ENCODE results near the gene CLEC16A. TPM values are rescaled to one million over a fixed set of nuclear protein-coding genes. Genes with fewer than 3 reads are reported as not detected.

CLEC16A gene
- total RNA-seq, 1 donor from 2014 or later = 34.6 TPM

DNA sequence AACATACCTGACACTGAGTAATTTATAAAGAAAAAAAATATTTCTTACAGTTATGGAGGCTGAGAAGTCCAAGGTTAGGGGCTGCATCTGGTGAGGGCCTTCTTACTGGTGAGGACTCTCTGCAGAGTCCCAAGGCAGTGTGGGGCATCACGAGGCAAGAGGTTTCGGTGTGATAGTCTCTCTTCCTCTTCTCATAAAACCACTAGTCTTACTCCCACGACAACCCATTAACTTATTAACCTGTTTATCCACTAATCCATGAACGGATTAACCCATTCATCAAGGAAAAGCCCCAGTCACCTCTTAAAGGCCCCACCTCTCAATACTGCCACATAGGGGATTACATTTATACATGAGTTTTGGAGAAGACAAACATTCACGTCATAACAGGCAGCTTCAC lies 47.2 kb upstream of the CLEC16A start:
- TF ChIP-seq CTCF (IDR thresholded peaks at IDR 0.05) = no peak
- Histone ChIP-seq H3K4me1 (peaks cover 27% of the 10 kb centered on the region), H3K4me3 (no peak overlapping the region), H3K36me3 (peaks cover 67% of the 10 kb centered on the region), H3K9me3 (no peaks in the 10 kb centered on the region), H3K27ac (no peak overlapping the region), H3K27me3 (ENCODE audit: low read depth) (no peaks in the 10 kb centered on the region)
- peak in 1 of 2 donors; percentile 39 for ATAC-seq
- intact Hi-C loops (cut with DNase I) = no loop called here
- DNase-seq = no peak

DNA sequence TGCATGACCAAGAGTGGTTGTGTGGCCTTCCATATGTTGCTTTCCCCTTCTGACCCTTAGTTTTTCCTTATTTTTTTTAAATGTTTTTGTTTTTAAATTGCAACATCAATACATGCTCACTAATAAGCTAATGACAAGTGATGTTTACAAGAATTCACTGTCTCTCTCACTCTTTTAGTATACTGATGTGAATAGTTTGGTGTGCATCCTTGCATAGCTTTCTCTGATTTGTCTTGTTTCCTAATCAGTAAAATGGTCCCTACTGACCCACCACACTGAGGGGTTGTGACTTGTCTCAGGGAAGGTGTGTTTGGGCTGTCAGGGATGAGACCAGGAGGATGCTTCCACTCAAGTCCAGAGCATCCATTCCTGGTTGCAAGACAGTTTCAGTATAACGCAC lies 41.4 kb upstream of the CLEC16A start:
- no peaks in the 10 kb centered on the region for H3K27me3 ChIP-seq (ENCODE audit: low read depth)
- H3K36me3 ChIP-seq = peaks cover 96% of the 10 kb centered on the region
- H3K4me1 ChIP-seq = no peaks in the 10 kb centered on the region
- H3K9me3 ChIP-seq = no peaks in the 10 kb centered on the region
- no peak overlapping the region for H3K27ac ChIP-seq
- intact Hi-C loops (cut with DNase I) = no loop called here
- H3K4me3 ChIP-seq = no peak overlapping the region
- ATAC-seq = no peak
- no peak for DNase-seq
- no peak for TF ChIP-seq CTCF (IDR thresholded peaks at IDR 0.05)

DNA sequence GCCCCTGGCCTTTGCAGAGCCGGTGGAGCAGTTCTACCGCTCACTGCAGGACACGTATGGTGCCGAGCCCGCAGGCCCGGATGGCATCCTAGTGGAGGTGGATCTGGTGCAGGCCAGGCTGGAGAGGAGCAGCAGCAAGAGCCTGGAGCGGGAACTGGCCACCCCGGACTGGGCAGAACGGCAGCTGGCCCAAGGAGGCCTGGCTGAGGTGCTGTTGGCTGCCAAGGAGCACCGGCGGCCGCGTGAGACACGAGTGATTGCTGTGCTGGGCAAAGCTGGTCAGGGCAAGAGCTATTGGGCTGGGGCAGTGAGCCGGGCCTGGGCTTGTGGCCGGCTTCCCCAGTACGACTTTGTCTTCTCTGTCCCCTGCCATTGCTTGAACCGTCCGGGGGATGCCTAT lies 37.9 kb upstream of the CLEC16A start:
- peaks cover 95% of the 10 kb centered on the region for H3K36me3 ChIP-seq
- H3K27ac ChIP-seq = no peak overlapping the region
- intact Hi-C loops (cut with DNase I) = no loop called here
- DNase-seq (no peak), ATAC-seq (peak in 1 of 2 donors; percentile 4)
- H3K27me3 ChIP-seq (ENCODE audit: low read depth) = no peaks in the 10 kb centered on the region
- H3K4me3 ChIP-seq = no peak overlapping the region
- no peaks in the 10 kb centered on the region for H3K9me3 ChIP-seq
- no peak for TF ChIP-seq CTCF (IDR thresholded peaks at IDR 0.05)
- no peaks in the 10 kb centered on the region for H3K4me1 ChIP-seq

DNA sequence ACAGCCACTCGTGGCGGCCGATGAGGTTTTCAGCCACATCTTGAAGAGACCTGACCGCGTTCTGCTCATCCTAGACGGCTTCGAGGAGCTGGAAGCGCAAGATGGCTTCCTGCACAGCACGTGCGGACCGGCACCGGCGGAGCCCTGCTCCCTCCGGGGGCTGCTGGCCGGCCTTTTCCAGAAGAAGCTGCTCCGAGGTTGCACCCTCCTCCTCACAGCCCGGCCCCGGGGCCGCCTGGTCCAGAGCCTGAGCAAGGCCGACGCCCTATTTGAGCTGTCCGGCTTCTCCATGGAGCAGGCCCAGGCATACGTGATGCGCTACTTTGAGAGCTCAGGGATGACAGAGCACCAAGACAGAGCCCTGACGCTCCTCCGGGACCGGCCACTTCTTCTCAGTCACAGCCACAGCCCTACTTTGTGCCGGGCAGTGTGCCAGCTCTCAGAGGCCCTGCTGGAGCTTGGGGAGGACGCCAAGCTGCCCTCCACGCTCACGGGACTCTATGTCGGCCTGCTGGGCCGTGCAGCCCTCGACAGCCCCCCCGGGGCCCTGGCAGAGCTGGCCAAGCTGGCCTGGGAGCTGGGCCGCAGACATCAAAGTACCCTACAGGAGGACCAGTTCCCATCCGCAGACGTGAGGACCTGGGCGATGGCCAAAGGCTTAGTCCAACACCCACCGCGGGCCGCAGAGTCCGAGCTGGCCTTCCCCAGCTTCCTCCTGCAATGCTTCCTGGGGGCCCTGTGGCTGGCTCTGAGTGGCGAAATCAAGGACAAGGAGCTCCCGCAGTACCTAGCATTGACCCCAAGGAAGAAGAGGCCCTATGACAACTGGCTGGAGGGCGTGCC lies 37.2 kb upstream of the CLEC16A start:
- Histone ChIP-seq H3K4me1 (no peaks in the 10 kb centered on the region), H3K27ac (no peak overlapping the region), H3K36me3 (peaks cover 89% of the 10 kb centered on the region), H3K4me3 (no peak overlapping the region), H3K27me3 (ENCODE audit: low read depth) (no peaks in the 10 kb centered on the region), H3K9me3 (no peaks in the 10 kb centered on the region)
- intact Hi-C loops (cut with DNase I) = no loop called here
- DNase-seq (peak; percentile 75), ATAC-seq (peak; percentile 71 to 79)
- no peak for TF ChIP-seq CTCF (IDR thresholded peaks at IDR 0.05)

DNA sequence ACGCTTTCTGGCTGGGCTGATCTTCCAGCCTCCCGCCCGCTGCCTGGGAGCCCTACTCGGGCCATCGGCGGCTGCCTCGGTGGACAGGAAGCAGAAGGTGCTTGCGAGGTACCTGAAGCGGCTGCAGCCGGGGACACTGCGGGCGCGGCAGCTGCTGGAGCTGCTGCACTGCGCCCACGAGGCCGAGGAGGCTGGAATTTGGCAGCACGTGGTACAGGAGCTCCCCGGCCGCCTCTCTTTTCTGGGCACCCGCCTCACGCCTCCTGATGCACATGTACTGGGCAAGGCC lies 36.7 kb upstream of the CLEC16A start:
- intact Hi-C loops (cut with DNase I) = no loop called here
- no peaks in the 10 kb centered on the region for H3K4me1 ChIP-seq
- no peak overlapping the region for H3K27ac ChIP-seq
- no peak for DNase-seq
- no peaks in the 10 kb centered on the region for H3K9me3 ChIP-seq
- no peak overlapping the region for H3K4me3 ChIP-seq
- no peaks in the 10 kb centered on the region for H3K27me3 ChIP-seq (ENCODE audit: low read depth)
- ATAC-seq = peak in 1 of 2 donors; percentile 27
- peaks cover 89% of the 10 kb centered on the region for H3K36me3 ChIP-seq
- no peak for TF ChIP-seq CTCF (IDR thresholded peaks at IDR 0.05)

Data from lower lobe of right lung (tissue), 2 donors.